Gastrocnemius medialis (tissue), 4 donors: ENCODE measurements around the gene B4GAT1. TPM values are rescaled to one million over a fixed set of nuclear protein-coding genes. Genes with fewer than 3 reads are reported as not detected.

Experiments
- ATAC-seq, 2 donors: fragments of 150-250 bp; one replicate each; pipeline ENCODE4 v1.9.1; 2016
- DNase-seq, 2 donors: peaks; one replicate each; pipeline ENCODE4 v3.0.0-alpha.2; 2019
- H3K27ac ChIP-seq, 4 donors: fragments of 200-600 bp; sonication (generic); 1 replicate in 1 of 4; 2 replicates in 3 of 4; pipeline ENCODE4 v1.5.1; 2016 to 2018; ENCODE audit warnings: mild to moderate bottlenecking in 2 of 4, moderate library complexity in 1 of 4
- H3K27me3 ChIP-seq, 3 donors: fragments of 200-600 bp; sonication (generic) in 2 of 3; 1 replicate in 1 of 3; 2 replicates in 2 of 3; pipeline versions ENCODE4 v1.5.1 to v1.6.0; 2016 to 2019; ENCODE audit warnings: mild to moderate bottlenecking in 1 of 3, moderate library complexity in 1 of 3
- H3K36me3 ChIP-seq, 2 donors: fragments of 200-600 bp; sonication (generic) in 1 of 2; one replicate each; pipeline ENCODE4 v1.5.1; 2017 to 2018
- H3K4me1 ChIP-seq, 2 donors: fragments of 200-600 bp; sonication (generic) in 1 of 2; one replicate each; pipeline ENCODE4 v1.5.1; 2016 to 2017; ENCODE audit warnings: mild to moderate bottlenecking in 2 of 2
- H3K4me3 ChIP-seq, 4 donors: fragments of 200-600 bp; sonication (generic) in 3 of 4; 1 replicate in 1 of 4; 2 replicates in 3 of 4; pipeline ENCODE4 v1.5.1; 2016 to 2019; ENCODE audit warnings: mild to moderate bottlenecking in 2 of 4
- H3K9me3 ChIP-seq, 3 donors: fragments of 200-600 bp; sonication (generic) in 2 of 3; 1 replicate in 1 of 3; 2 replicates in 2 of 3; pipeline ENCODE4 v1.5.1; 2016 to 2019
- POLR2A ChIP-seq, 2 donors: fragments of 450-650 bp; IDR thresholded peaks; one replicate each; pipeline ENCODE4 v1.6.1; 2017; ENCODE audit warnings: antibody characterized with exemption in 2 of 2, mild to moderate bottlenecking in 2 of 2, moderate library complexity in 2 of 2
- in situ Hi-C, 4 donors: fragments of 200-750 bp; cut with MboI; loops; one replicate each; pipeline versions ENCODE4 v1.15.0 to v1.8.0; 2017; ENCODE audit warnings: low sequenced_read_pairs in 4 of 4
- intact Hi-C: fragments of 100-400 bp; cut with DNase I; formaldehyde crosslinking; loops from one replicate; pipeline ENCODE4 v1.15.1; 2023; ENCODE audit warnings: low total_unique reads
- total RNA-seq, 4 donors: library from RNA; depleted of rRNA; stranded (reverse); fragments of >200 nt; gene quantifications; one replicate each; pipeline versions ENCODE4 v1.1.0 to v1.2.3, GENCODE V29; 2016
- TF ChIP-seq, protein P1 (sequence below), 5 experiments: fragments of 450-650 bp in 3 of 5; fragments of 200-600 bp in 2 of 5; sonication (generic) in 2 of 5; IDR thresholded peaks in 4 of 5; conservative IDR thresholded peaks in 1 of 5; 1 replicate in 4 of 5; 2 replicates in 1 of 5; pipeline ENCODE4 v1.5.1; 2016 to 2019; ENCODE audit warnings: antibody characterized with exemption in 5 of 5, mild to moderate bottlenecking in 3 of 5, moderate library complexity in 3 of 5

The B4GAT1 gene
- total RNA-seq, 4 donors from 2014 or later: 30.3 to 59.7 (median 40.4) TPM

DNA sequence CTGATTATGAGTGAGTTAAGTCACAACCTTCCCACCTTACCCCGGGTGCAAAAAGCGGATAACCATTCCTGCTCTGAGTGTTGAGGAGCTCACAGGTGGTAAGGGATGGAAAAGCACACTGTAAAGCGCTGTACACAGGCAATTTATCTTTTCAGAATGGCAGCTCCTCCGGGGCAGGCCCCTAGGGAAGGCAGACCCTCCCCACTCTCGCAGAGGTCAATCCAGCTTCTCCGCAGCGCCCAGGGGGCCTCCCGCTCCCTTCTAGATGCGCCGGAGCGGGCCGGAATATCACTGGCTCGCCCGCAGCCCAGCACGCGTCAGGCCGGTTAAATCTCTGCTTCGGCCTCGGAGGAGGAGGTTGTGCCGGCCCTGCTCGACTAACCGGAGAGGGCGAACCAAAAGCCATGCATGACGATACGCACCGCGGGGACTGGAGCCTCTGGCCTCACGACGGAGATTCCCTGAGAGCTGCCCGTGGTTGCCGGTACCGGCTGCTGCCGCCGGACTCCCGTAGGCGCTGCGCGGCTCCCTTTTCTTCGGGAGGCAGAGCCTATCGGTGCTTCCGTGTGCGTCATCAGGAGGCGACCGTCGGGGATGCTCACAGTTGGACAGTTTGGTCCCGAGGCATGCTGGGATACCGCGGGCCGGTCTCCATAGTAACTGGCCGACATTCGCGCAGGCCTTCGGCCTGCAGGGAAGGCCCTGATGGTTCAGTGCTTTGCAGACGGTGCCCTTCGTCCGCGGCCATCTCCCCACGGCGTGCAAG, 2.7 kb downstream of the B4GAT1 start, which contains the start of gene BRMS1:
Gene BRMS1 (minus strand): TSS at position 555 of the 766 bp plus-strand sequence. CDS start 2,870 bp downstream, outside the sequence.
- no peaks in the 10 kb centered on the region for H3K9me3 ChIP-seq
- in situ Hi-C loops (no loop called here), intact Hi-C loops (loop anchor here (1.0 kb wide), 3 partner anchors 42 to 1260 kb away; partner anchors contain the start of genes CDCA5, RCE1 and ZFPL1)
- peak; percentile 92 to 96 for TF ChIP-seq POLR2A (IDR thresholded peaks at IDR 0.05)
- TF ChIP-seq, protein P1, sequence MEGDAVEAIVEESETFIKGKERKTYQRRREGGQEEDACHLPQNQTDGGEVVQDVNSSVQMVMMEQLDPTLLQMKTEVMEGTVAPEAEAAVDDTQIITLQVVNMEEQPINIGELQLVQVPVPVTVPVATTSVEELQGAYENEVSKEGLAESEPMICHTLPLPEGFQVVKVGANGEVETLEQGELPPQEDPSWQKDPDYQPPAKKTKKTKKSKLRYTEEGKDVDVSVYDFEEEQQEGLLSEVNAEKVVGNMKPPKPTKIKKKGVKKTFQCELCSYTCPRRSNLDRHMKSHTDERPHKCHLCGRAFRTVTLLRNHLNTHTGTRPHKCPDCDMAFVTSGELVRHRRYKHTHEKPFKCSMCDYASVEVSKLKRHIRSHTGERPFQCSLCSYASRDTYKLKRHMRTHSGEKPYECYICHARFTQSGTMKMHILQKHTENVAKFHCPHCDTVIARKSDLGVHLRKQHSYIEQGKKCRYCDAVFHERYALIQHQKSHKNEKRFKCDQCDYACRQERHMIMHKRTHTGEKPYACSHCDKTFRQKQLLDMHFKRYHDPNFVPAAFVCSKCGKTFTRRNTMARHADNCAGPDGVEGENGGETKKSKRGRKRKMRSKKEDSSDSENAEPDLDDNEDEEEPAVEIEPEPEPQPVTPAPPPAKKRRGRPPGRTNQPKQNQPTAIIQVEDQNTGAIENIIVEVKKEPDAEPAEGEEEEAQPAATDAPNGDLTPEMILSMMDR (IDR thresholded peaks at IDR 0.05 in 4 of 5, conservative IDR thresholded peaks at IDR 0.05 in 1 of 5): peak in 4 of 5 experiments; percentile 35 to 57 (median 48)
- ATAC-seq (peak; percentile 83 to 86), DNase-seq (peak; percentile 98)
- H3K4me3 ChIP-seq: peak within 1 kb of the TSS; percentile 83 to 97 (median 93)
- H3K36me3 ChIP-seq: peaks cover 0 to 21% of the 10 kb centered on the region in 2 donors
- H3K27ac ChIP-seq: peak within 1 kb of the TSS; percentile 80 to 91 (median 87)
- H3K4me1 ChIP-seq: peaks cover 35 to 36% of the 10 kb centered on the region in 2 donors
- no peaks in the 10 kb centered on the region for H3K27me3 ChIP-seq

DNA sequence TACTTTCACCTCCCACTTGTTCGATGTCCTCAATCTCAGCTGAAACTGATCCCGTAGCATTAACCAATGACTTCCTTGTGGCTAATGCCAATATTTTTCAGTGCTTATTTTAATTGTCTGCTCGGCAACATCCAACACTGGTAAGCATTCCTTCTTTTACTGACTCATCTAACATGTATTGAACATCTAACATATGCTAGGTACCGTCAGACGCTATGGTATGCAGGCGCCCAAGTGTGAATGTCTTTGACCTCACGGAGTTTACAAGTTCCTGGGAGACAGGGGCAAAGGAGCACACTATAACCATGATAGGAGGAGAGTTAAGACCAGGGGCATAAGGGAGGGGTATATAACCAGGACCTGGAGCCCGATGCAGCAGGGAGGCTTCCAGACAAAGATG, 4.3 kb downstream of the B4GAT1 start:
- peaks cover 0 to 36% of the 10 kb centered on the region in 2 donors for H3K36me3 ChIP-seq
- no peak overlapping the region for H3K4me3 ChIP-seq

DNA sequence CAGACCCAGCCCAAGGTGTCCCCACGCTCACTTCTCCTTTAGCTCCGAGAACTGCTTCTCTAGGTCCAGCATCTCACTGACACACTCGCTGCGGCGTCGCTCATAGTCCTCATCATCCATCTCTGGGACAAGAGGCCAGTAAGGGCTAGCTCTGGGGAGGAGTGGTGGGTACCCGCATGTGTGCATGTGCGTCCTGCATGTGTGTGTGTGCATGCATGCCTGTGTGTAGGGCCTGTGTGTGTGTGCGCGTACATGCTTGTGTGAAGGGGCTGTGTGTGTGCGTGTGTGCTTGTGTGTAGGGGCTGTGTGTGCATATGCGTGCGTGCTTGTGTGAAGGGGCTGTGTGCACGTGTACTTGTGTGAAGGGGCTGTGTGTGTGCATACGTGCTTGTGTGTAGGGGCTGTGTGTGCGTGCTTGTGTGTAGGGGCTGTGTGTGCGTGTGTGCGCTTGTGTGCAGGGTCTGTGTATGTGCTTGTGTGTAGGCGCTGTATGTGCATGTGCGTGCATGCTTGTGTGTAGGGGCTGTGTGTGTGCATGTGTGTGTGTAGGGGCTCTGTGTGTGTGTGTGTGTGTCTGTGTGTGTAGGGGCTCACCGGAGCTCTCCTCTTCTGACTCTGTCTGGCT, 5.8 kb downstream of the B4GAT1 start:
- Histone ChIP-seq H3K9me3 (no peaks in the 10 kb centered on the region), H3K27me3 (no peaks in the 10 kb centered on the region), H3K27ac (no peak overlapping the region), H3K36me3 (peaks cover 0 to 36% of the 10 kb centered on the region in 2 donors), H3K4me3 (no peak overlapping the region), H3K4me1 (peaks cover 38% of the 10 kb centered on the region in 2 donors)
- in situ Hi-C loops: no loop called here
- no peak for ATAC-seq
- intact Hi-C loops: no loop called here
- TF ChIP-seq, protein P1 (IDR thresholded peaks at IDR 0.05 in 4 of 5, conservative IDR thresholded peaks at IDR 0.05 in 1 of 5): no peak
- TF ChIP-seq POLR2A (IDR thresholded peaks at IDR 0.05): no peak
- DNase-seq: no peak

More for the DNA sequence above, 4.3 kb downstream of the B4GAT1 start:
- Histone ChIP-seq H3K27me3 (no peaks in the 10 kb centered on the region), H3K27ac (no peak overlapping the region), H3K9me3 (no peaks in the 10 kb centered on the region), H3K4me1 (peaks cover 35% of the 10 kb centered on the region in 2 donors)
- TF ChIP-seq, protein P1 (IDR thresholded peaks at IDR 0.05 in 4 of 5, conservative IDR thresholded peaks at IDR 0.05 in 1 of 5): no peak
- no peak for TF ChIP-seq POLR2A (IDR thresholded peaks at IDR 0.05)
- ATAC-seq (no peak), DNase-seq (no peak)
- intact Hi-C loops: no loop called here
- in situ Hi-C loops: no loop called here

DNA sequence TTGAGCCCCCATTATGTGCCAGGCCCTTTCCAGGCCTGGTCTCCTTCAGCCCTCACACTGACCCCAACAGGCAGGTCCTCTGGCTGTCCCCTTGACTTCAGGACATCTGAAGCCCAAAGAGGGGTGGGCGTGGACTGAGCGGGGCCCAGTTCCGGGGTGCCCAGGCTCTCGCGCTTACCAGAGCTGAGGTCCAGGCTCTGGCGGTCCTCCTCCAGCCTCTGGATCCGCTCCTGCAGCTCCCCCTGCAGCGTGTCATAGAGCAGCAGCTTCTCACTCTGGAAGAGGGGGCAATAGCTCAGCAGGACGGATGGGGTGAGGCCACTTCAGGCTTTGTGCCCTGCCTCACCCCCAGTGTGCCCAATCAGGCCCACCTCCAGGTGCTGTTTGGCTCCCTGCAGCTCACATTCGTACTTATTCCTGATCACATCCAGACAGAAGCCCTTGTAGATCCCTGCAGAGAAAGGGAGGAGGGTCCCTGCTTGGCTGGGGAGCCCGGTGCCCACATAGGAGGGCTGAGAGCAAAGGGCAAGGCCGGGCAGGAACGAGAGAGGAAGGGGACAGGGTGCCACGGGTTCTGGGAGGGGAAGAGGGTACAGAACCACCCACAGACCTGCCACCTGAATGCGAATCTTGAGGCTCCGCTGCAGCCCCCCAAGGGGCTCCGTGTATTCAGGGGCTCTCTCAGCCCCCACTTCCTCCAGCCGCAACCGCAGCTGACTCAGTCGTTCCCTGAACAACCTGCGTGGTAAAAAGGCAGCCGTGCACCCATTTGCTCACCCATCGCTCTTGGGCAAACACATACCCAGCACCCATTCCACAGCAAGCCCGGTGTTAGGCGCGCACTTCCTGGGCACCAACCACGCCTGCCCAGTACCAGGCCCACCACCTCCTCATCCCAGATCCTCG, 6.6 kb downstream of the B4GAT1 start:
- TF ChIP-seq, protein P1 (IDR thresholded peaks at IDR 0.05 in 4 of 5, conservative IDR thresholded peaks at IDR 0.05 in 1 of 5): no peak
- TF ChIP-seq POLR2A (IDR thresholded peaks at IDR 0.05): no peak
- in situ Hi-C loops (no loop called here), intact Hi-C loops (no loop called here)
- DNase-seq (no peak), ATAC-seq (no peak)
- H3K9me3 ChIP-seq: no peaks in the 10 kb centered on the region
- peaks cover 0 to 36% of the 10 kb centered on the region in 2 donors for H3K36me3 ChIP-seq
- H3K4me3 ChIP-seq: no peak overlapping the region
- peaks cover 37 to 38% of the 10 kb centered on the region in 2 donors for H3K4me1 ChIP-seq
- H3K27me3 ChIP-seq: no peaks in the 10 kb centered on the region
- no peak overlapping the region for H3K27ac ChIP-seq
